Uterus (tissue), 4 donors: ENCODE results near the gene ZNF263. TPM values are rescaled to one million over a fixed set of nuclear protein-coding genes. Genes with fewer than 3 reads are reported as not detected.

ENCODE experiments used
- DNase-seq, 2 donors: peaks; one replicate each; pipeline ENCODE4 v3.0.0-alpha.2; 2019 to 2020
- H3K27ac ChIP-seq, 2 donors: fragments of 200-600 bp; sonication (generic); 1 replicate in 1 of 2; 2 replicates in 1 of 2; pipeline ENCODE4 v1.5.1; 2016 to 2018
- H3K27me3 ChIP-seq, 2 donors: fragments of 200-600 bp; sonication (generic); one replicate each; pipeline ENCODE4 v1.5.1; 2018 to 2019; ENCODE audit warnings: control low read depth in 1 of 2
- H3K36me3 ChIP-seq, 2 donors: fragments of 200-600 bp; sonication (generic); one replicate each; pipeline ENCODE4 v1.5.1; 2019; ENCODE audit warnings: control low read depth in 1 of 2
- H3K4me1 ChIP-seq, 2 donors: fragments of 200-600 bp; sonication (generic); one replicate each; pipeline ENCODE4 v1.5.1; 2018 to 2019; ENCODE audit warnings: control low read depth in 1 of 2
- H3K4me3 ChIP-seq, 2 donors: fragments of 200-600 bp; sonication (generic); 1 replicate in 1 of 2; 2 replicates in 1 of 2; pipeline ENCODE4 v1.5.1; 2018 to 2019; ENCODE audit warnings: mild to moderate bottlenecking in 1 of 2
- H3K9me3 ChIP-seq, 2 donors: fragments of 200-600 bp; sonication (generic); one replicate each; pipeline ENCODE4 v1.5.1; 2019; ENCODE audit warnings: control low read depth in 1 of 2
- CTCF ChIP-seq, 4 experiments: fragments of 200-600 bp in 2 of 4; fragments of 450-650 bp in 2 of 4; sonication (generic) in 2 of 4; IDR thresholded peaks; one replicate each; pipeline ENCODE4 v1.5.1; 2016 to 2019; ENCODE audit warnings: antibody characterized with exemption in 4 of 4, mild to moderate bottlenecking in 2 of 4, moderate library complexity in 1 of 4
- POLR2A ChIP-seq, 2 donors: fragments of 450-650 bp; IDR thresholded peaks; one replicate each; pipeline ENCODE4 v1.6.1; 2016; ENCODE audit warnings: antibody characterized with exemption in 2 of 2, mild to moderate bottlenecking in 1 of 2, moderate library complexity in 1 of 2
- intact Hi-C: fragments of 100-400 bp; cut with DNase I; formaldehyde crosslinking; loops from one replicate; pipeline ENCODE4 v1.15.1; 2023; ENCODE audit warnings: low total_unique reads
- total RNA-seq, 4 donors: library from RNA; depleted of rRNA in 3 of 4; stranded (reverse); fragments of >200 nt in 3 of 4; gene quantifications; one replicate each; pipeline versions ENCODE4 v1.1.0 to v1.2.4, GENCODE V29; 2014 to 2023
- donor health status: DM: yes; HTN: yes; CAD: no.

ZNF263 gene
- total RNA-seq = 10 to 100 TPM; 13.2 to 82.5 (median 53.9) TPM

GRCh38 chr16:3282730-3283542 is at the start of gene ZNF263:
Gene ZNF263 (plus strand): TSS chr16:3283491. CDS start chr16:3283819, 328 bp downstream.
- TF ChIP-seq POLR2A (IDR thresholded peaks at IDR 0.05) = peak; percentile 36 to 62
- TF ChIP-seq CTCF (IDR thresholded peaks at IDR 0.05) = peak in 1 of 4 experiments; percentile 9
- intact Hi-C loops = no loop called here
- peaks cover 0 to 10% of the 10 kb centered on the region in 2 donors for H3K9me3 ChIP-seq
- peaks cover 0 to 6% of the 10 kb centered on the region in 2 donors for H3K4me1 ChIP-seq
- H3K27ac ChIP-seq = peak within 1 kb of the TSS; percentile 99
- DNase-seq = peak; percentile 94 to 96
- no peaks in the 10 kb centered on the region for H3K36me3 ChIP-seq
- peak within 1 kb of the TSS; percentile 70 to 94 for H3K4me3 ChIP-seq
- no peaks in the 10 kb centered on the region for H3K27me3 ChIP-seq

GRCh38 chr16:3234543-3234856 is 48.8 kb upstream of the ZNF263 start:
- H3K4me3 ChIP-seq = peak overlapping the region; percentile 69 to 79
- H3K27ac ChIP-seq = peak overlapping the region; percentile 96 to 99
- no peaks in the 10 kb centered on the region for H3K9me3 ChIP-seq
- intact Hi-C loops = no loop called here
- TF ChIP-seq POLR2A (IDR thresholded peaks at IDR 0.05) (no peak), CTCF (IDR thresholded peaks at IDR 0.05) (no peak)
- no peak for DNase-seq
- H3K27me3 ChIP-seq = no peaks in the 10 kb centered on the region
- H3K4me1 ChIP-seq = peaks cover 0 to 5% of the 10 kb centered on the region in 2 donors
- no peaks in the 10 kb centered on the region for H3K36me3 ChIP-seq

GRCh38 chr16:3234857-3235561 is 48.3 kb upstream of the ZNF263 start, which contains the start of gene ZNF200:
Gene ZNF200 (minus strand): TSS chr16:3235158. CDS start chr16:3233755, 1,403 bp downstream.
- Histone ChIP-seq H3K4me3 (peak within 1 kb of the TSS; percentile 69 to 79), H3K27me3 (no peaks in the 10 kb centered on the region), H3K4me1 (peaks cover 0 to 5% of the 10 kb centered on the region in 2 donors), H3K27ac (peak within 1 kb of the TSS; percentile 96 to 99), H3K9me3 (no peaks in the 10 kb centered on the region), H3K36me3 (no peaks in the 10 kb centered on the region)
- peak; percentile 94 to 96 for DNase-seq
- peak in 1 of 2 donors; percentile 43 for TF ChIP-seq POLR2A (IDR thresholded peaks at IDR 0.05)
- no peak for TF ChIP-seq CTCF (IDR thresholded peaks at IDR 0.05)
- intact Hi-C loops = no loop called here

- no peaks in the 10 kb centered on the region for H3K9me3 ChIP-seq
- no peak overlapping the region for H3K27ac ChIP-seq
- no peaks in the 10 kb centered on the region for H3K36me3 ChIP-seq
- TF ChIP-seq CTCF (IDR thresholded peaks at IDR 0.05) (no peak), POLR2A (IDR thresholded peaks at IDR 0.05) (no peak)
- H3K4me1 ChIP-seq = peaks cover 0 to 5% of the 10 kb centered on the region in 2 donors
- H3K27me3 ChIP-seq = no peaks in the 10 kb centered on the region
- DNase-seq = peak; percentile 35 to 37
- intact Hi-C loops = no loop called here
- H3K4me3 ChIP-seq = no peak overlapping the region
Observed at GRCh38 chr16:3235856-3236669, 47.2 kb upstream of the ZNF263 start.
